ENCODE data around the gene TPK1.
A peak's percentile ranks its signal among the peaks of the same experiment; 100 is the strongest.

GRCh38 chr7:144835652-144836544, at the start of gene TPK1:
- no peak for TF ChIP-seq RCOR1 (IDR thresholded peaks at IDR 0.05; ENCODE audit: low read depth, low read length)
- TF ChIP-seq POLR2A (IDR thresholded peaks at IDR 0.05; ENCODE audit: low read length): peak; percentile 84
- no peak for TF ChIP-seq HOXA7 (CRISPR knock-in tag; IDR thresholded peaks at IDR 0.05)
- TF ChIP-seq PBX3 (IDR thresholded peaks at IDR 0.05): no peak
- TF ChIP-seq CTCF (IDR thresholded peaks at IDR 0.05): no peak
- TF ChIP-seq EP300 (IDR thresholded peaks at IDR 0.05): no peak
- TF ChIP-seq EHMT2 (IDR thresholded peaks at IDR 0.05; ENCODE audit: low read depth): no peak
- TF ChIP-seq KDM1A (IDR thresholded peaks at IDR 0.05; ENCODE audit: low read depth): no peak
